IPS-NIHi11 (cell line): ENCODE results near the gene UBE3B.

Experiments
- DNase-seq: peaks from one replicate; pipeline ENCODE4 v3.0.0; 2012; ENCODE audit warnings: mixed read lengths, low spot score

The UBE3B gene

GRCh38 chr12:109494348-109494881, 17.0 kb downstream of the UBE3B start:
- DNase-seq = no peak

DNA sequence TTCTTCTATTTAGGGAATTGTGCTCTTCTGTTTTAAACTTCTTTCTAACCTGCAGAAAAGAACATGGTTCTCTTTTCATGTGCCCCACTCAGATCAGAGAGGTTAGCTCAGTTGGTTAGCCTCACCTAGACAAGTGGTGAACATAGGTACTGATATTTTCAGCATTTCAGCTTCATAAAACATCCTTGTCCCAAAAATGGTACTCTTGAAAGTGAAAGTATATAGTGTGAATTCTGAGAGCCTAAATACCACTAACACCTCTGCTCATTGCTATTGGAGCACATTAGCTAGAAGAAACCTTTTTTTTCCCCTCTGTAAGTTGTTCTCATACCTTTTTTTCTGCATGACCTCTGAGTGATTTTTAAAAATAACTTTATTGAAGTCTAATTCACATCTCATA, 17.6 kb downstream of the UBE3B start:
- no peak for DNase-seq

- no peak for DNase-seq
Observed at GRCh38 chr12:109496306-109496705, 18.9 kb downstream of the UBE3B start.

DNA sequence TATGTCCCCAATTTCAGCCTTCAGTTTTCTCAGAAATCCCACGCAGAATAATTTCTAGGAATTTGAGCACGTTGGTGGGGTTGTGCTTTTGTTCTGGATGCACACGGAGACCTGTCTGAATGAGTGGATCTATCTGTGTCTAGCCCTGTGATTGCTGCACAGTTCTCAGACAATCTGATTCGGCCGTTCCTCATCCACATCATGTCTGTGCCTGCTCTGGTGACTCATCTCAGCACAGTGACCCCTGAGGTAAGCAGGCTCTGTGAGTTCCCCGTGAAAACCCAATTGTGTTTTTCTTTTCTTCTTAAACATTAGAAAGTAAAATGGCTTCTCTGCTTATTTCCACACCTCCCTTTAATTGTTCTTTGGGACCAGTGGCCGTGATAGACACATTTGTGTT, 20.2 kb downstream of the UBE3B start:
- no peak for DNase-seq

DNA sequence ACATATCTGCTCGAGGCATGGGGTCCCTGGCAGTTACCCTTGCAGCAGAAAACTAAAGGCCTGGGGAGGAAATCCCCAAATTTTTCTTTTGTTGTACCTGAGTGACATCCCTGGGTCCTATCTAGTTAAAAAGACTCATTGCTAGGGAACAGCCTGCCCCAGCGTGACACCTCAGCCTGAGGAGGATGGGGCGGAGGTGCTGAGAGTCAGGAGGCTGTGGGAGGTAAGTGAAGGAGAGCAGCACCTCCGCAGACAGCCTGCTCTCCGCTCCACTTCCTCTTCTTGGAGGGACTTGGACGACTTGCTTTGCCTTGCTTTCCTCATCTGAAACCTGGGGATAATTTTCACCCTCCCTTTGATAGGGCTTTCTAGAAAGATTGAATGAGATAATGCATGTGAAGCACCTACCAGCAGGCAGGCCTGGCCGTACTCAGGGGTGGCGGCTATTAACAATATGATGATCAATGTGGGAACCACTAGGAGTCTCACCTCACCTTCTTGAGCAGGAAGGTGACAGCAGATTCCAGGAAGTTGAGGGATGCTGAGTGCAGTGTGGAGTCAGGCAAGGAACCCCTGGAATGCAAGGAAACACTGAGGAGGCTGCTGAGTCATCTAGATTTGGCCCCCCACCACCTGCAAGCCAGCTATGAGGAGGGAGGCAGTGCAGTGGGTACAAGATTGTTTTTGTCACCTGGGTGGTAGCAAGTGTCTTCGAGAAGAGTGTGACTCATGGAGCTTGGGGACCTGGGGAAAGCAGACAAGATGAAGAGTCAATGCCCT, 23.2 kb downstream of the UBE3B start:
- DNase-seq = no peak

DNA sequence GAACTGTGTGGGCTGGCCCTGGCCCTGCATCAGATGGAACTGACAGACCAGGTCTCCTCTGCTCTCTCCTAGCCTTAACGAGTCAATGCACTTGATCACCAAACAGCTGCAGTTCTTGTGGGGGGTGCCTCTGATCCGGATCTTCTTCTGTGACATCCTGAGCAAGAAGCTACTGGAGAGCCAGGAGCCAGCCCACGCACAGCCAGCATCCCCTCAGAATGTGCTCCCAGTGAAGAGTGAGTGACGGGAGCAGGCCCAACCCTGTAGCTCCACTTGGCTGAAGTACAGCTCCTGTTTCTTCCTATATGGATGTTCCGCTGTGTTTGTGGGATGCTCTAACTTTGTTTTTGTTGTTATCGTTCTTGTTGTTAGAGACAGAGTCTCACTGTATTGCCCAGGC, 23.9 kb downstream of the UBE3B start:
- DNase-seq = no peak

- DNase-seq = no peak
Observed at GRCh38 chr12:109502332-109502731, 24.9 kb downstream of the UBE3B start.

- no peak for DNase-seq
Observed at GRCh38 chr12:109503611-109504010, 26.2 kb downstream of the UBE3B start.

DNA sequence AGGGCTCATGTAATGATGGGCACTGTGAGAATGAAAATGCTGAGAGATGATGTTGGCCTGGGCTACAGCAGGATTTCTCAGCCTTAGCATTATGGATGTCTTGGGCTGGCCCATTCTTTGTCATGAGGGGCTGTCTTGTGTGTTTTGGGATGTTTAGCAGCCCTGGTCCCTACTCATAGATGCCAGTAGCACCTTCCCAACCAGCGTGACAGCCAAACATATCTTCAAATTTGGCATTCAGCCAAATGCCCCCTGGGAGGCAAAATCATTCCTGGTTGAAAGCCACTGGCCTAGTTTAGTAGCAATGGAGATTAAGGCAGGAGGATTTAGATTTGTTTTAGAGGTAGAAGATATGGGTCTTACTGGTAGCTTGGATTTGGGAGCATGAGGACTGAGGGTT, 26.6 kb downstream of the UBE3B start:
- DNase-seq = no peak

DNA sequence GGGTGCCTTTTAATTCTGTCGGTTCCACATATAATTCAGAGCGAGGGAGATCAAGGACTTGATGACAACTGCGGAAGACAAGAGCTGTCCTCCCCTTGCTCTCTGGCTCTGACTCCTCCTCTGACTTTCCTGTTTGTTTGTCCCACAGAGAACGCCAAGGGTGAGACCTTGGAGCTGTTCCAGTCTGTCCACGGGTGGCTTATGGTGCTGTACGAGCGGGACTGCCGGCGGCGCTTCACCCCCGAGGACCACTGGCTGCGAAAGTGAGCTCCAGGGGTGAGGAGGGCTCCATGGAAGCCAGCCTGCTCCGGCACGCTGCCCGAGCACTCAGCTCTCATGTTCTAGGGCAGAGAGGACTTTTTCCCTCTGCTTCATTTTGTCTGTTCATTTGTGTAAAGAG, 32.8 kb downstream of the UBE3B start:
- DNase-seq = no peak

GRCh38 chr12:109512608-109513007, 35.2 kb downstream of the UBE3B start:
- no peak for DNase-seq

GRCh38 chr12:109513051-109513450, 35.6 kb downstream of the UBE3B start:
- no peak for DNase-seq

DNA sequence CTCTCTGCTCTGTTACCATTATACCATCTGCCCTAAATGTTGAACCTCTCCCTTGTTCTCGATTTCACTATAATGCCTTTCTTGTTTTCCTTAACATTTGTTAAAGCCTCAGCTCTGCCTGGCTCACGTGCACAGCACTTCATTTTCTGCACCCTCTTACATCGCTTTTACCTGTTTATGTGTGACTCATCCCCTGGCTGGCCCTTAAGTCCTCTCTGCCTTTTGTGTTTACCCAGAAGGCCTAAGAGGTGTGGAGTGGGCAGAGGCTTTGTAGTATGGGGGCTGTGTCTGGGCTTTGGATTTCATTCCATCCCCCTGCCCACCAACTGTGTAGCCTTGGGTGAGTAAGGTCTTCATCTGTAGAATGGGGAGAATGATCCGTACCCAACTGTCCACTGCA, 36.5 kb downstream of the UBE3B start:
- no peak for DNase-seq

DNA sequence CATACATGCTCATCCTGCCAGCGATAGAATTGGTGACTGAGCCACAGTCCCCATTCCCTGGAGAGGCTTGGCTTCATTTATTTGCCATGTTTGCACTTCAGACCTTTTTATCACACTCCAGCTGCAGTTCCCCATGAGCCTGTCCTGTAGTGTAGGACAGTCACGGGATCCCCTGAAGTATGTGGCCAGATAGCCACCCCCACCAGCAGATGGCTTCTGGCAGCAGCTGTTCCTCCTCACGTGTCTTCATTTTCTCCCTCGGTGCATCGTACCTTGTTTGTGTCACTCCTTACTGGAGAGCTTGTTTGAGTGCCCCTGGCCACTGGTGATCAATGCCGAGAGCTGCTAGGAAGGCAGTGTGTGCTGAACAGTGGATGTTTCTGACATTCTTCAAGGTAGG, 40.2 kb downstream of the UBE3B start:
- DNase-seq = no peak

GRCh38 chr12:109518820-109519665, 41.6 kb downstream of the UBE3B start:
- DNase-seq = peak; percentile 86

DNA sequence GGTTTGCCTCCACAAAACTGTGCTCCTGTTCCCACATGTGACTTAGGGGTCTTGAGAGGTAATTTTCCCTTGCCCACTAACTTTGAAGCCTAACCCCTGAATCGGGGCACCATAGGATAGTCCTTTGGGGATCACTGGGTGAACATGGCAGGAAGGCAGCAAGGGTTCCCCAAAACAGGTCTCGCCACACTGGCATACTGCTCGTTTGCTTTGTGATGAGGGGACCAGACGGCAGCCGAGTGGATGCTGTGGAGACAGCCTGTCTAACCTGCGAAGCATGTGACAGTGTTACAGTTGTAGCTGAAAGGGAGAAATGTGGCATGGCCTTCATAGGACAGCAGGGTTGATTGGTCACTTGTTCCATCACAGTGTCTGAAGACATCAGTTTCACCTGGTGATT, 42.4 kb downstream of the UBE3B start:
- DNase-seq = no peak

DNA sequence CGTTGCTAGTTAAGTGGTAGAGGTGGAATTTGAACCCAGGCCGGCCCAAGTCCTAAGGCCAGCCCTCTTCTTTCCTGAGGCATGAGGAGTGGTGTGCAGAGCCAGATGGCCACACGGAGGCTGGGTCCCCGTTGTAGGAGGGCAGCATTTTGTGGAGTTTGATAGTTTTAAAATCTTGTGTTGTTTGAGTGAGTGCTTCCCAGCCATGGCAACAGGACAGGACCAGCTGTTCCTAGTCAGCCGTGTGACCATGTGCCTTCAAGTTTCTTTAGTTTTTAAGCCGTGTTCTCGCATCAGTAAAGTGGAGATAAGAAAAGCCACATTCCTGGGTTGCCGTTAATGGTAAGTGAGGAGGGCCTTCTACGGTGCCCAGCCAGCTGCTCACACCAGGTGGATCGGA, 44.4 kb downstream of the UBE3B start:
- no peak for DNase-seq

- no peak for DNase-seq
Observed at GRCh38 chr12:109523071-109523470, 45.6 kb downstream of the UBE3B start.

- no peak for DNase-seq
Observed at GRCh38 chr12:109523504-109523903, 46.1 kb downstream of the UBE3B start.

GRCh38 chr12:109524466-109525278, 47.2 kb downstream of the UBE3B start:
- DNase-seq = peak; percentile 7

GRCh38 chr12:109525279-109525585, 47.8 kb downstream of the UBE3B start:
- DNase-seq = no peak

DNA sequence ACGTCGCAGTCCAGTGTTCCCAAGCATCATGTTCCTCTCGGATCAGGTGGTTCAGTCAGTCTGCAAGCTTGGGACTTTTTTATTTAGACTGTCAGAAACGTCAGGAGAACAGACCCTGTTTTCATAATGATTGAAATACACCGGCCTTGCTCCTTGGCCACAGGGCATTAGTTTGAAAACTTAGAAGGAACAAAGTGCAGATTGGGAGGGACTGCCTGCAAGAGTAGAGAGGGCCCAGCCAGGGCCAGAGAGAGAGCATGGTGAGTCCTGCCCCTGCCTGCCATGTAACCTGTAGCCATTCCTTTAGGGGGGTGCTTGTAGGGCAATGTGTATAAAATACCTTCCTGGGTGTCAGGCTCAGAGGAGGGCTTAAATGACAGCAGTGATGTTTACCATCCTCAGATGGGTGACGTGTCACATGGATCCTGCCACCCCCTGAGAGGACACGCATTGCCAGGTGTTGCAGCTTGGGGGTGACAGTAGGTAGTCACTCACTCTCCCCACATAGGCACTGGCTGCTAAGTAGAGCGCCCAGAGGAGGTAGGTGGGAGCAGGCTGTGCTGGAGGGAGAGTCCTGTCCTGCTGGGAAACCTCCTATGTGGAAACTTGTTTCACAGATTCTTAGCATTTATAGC, 50.2 kb downstream of the UBE3B start:
- DNase-seq = no peak
